SJCRH30 (cell line): ENCODE results near the gene TMPRSS7. TPM values are rescaled to one million over a fixed set of nuclear protein-coding genes. Genes with fewer than 3 reads are reported as not detected.

Experiments
- DNase-seq, 2 experiments: peaks; one replicate each; pipeline ENCODE4 v3.0.0-alpha.2; 2015 to 2020
- H3K27ac ChIP-seq: fragments of 250-450 bp; sonication (Bioruptor Pico); 2 replicates; pipeline ENCODE4 v1.5.1; 2020; ENCODE audit warnings: mild to moderate bottlenecking, moderate library complexity
- H3K27me3 ChIP-seq: fragments of 250-450 bp; sonication (Bioruptor Pico); 2 replicates; pipeline ENCODE4 v1.5.1; 2020; ENCODE audit warnings: mild to moderate bottlenecking, moderate library complexity
- H3K36me3 ChIP-seq: fragments of 250-450 bp; sonication (Bioruptor Pico); 2 replicates; pipeline ENCODE4 v1.5.1; 2020; ENCODE audit warnings: mild to moderate bottlenecking, moderate library complexity
- H3K4me1 ChIP-seq: fragments of 250-450 bp; sonication (Bioruptor Pico); 2 replicates; pipeline ENCODE4 v1.5.1; 2020; ENCODE audit warnings: mild to moderate bottlenecking, moderate library complexity
- H3K4me3 ChIP-seq: fragments of 250-450 bp; sonication (Bioruptor Pico); 2 replicates; pipeline ENCODE4 v1.5.1; 2020; ENCODE audit warnings: mild to moderate bottlenecking, moderate library complexity
- H3K9me3 ChIP-seq: fragments of 250-450 bp; sonication (Bioruptor Pico); replicated peaks from 2 replicates; pipeline ENCODE4 v1.5.1; 2020; ENCODE audit warnings: mild to moderate bottlenecking, moderate library complexity
- total RNA-seq: library from RNA; depleted of rRNA; stranded (reverse); fragments of >200 nt; shearing (Covaris generic); gene quantifications from 2 replicates; pipeline ENCODE4 v1.2.3, GENCODE V29; 2014

Gene TMPRSS7
- total RNA-seq, 1 experiment from 2014 or later: not detected

DNA sequence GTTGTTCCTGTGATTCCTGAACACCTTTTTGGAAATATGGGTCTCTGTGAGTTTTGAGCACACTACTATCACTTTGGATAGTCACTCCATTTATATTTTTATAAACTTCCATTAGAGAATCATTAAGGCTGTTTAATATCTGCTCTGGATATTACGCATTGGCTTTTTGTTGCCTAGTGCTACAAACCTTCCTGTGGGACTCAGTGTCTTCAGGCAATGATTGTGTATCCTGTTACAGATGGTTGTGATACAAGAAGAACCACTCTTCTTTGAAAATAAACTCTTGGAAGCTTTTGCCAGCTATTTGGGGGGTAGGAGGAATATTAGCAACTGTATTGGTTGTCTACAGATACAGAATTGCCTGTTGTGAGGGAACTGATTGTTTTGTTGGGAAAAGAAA lies 82.9 kb downstream of the TMPRSS7 start:
- H3K4me3 ChIP-seq: no peak overlapping the region
- H3K27me3 ChIP-seq: no peaks in the 10 kb centered on the region
- no peaks in the 10 kb centered on the region for H3K9me3 ChIP-seq
- no peak for DNase-seq
- no peaks in the 10 kb centered on the region for H3K36me3 ChIP-seq
- no peaks in the 10 kb centered on the region for H3K4me1 ChIP-seq
- H3K27ac ChIP-seq: no peak overlapping the region

DNA sequence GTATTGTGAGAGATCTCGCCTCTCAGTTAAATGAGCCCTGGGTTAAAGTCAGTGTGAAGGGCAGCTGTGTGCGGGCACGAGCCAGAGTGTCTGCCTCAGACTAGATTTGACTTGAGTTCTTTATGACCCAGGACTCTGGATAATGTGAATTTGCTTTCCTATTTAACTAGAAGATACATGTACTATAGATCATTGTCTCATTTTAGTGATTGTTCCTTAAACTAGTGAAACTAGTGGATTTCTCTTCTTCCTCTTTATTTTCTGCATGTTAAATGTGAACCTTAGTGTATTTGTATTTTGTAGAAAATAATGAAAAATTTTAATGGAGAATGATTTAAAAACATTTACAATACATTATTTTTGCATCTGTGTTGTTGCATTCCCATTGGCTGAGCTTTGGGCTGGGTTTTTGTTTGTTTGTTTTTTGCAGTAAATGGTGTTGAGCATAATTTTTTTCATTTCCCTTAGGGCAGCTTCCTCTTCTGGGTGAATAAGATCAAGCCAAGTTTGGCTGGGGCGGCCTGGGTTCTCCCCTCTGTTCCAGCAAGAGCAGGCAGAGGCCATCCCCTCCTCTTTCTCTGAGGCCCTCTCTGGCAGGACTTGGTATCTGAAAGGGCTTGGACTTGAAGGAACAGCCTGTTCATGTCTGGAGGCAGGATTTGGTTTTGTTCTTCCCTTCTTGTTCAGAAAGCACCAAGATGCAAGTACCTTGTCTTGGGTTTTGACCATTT lies 83.5 kb downstream of the TMPRSS7 start:
- DNase-seq: no peak
- no peaks in the 10 kb centered on the region for H3K9me3 ChIP-seq
- H3K27me3 ChIP-seq: no peaks in the 10 kb centered on the region
- no peaks in the 10 kb centered on the region for H3K36me3 ChIP-seq
- no peak overlapping the region for H3K27ac ChIP-seq
- no peak overlapping the region for H3K4me3 ChIP-seq
- H3K4me1 ChIP-seq: no peaks in the 10 kb centered on the region

DNA sequence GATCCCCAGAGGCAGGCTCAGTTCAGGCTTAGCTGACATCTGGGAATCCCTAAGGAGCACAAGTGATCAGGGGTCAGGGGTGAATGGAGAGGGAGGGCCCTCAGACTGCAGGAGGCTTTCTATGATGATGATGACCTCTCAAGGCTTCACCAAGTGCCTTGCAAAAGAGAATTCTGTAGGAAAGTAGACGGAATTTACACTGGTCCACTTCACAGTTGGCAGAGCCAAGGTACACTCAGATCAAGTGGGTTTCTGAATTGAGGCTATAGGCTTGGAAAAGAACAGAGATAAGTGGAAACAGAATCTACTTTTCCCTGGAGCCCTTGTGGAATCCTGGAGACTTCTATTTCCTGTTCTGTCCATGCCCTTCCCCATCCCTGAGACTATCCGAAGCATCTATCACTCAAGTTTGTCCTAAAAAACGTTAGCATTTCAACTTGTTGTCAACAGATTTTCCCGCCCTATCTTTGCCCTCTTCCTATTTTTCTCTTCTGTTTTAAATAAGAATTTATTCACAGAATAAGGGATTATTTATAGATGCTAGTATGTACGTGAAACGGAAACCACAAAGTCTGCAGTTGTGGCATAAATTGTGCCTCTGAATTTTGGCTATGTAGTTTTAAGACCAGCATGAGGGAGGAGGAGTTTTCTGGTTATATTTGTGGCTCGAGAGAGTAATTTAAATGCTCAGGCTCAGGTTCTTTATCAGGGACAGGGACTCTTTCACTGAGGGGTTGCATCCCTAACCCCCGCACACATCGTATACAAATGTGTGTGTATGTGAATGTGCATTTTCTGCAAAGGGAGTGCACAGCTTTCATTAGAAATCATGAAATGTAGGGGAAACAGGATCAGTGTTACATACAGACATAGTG lies 85.7 kb downstream of the TMPRSS7 start:
- Histone ChIP-seq H3K9me3 (no peaks in the 10 kb centered on the region), H3K27ac (no peak overlapping the region), H3K27me3 (no peaks in the 10 kb centered on the region), H3K36me3 (no peaks in the 10 kb centered on the region), H3K4me3 (no peak overlapping the region), H3K4me1 (peaks cover 7% of the 10 kb centered on the region; the same call in 1 of the 2 replicates)
- no peak for DNase-seq

DNA sequence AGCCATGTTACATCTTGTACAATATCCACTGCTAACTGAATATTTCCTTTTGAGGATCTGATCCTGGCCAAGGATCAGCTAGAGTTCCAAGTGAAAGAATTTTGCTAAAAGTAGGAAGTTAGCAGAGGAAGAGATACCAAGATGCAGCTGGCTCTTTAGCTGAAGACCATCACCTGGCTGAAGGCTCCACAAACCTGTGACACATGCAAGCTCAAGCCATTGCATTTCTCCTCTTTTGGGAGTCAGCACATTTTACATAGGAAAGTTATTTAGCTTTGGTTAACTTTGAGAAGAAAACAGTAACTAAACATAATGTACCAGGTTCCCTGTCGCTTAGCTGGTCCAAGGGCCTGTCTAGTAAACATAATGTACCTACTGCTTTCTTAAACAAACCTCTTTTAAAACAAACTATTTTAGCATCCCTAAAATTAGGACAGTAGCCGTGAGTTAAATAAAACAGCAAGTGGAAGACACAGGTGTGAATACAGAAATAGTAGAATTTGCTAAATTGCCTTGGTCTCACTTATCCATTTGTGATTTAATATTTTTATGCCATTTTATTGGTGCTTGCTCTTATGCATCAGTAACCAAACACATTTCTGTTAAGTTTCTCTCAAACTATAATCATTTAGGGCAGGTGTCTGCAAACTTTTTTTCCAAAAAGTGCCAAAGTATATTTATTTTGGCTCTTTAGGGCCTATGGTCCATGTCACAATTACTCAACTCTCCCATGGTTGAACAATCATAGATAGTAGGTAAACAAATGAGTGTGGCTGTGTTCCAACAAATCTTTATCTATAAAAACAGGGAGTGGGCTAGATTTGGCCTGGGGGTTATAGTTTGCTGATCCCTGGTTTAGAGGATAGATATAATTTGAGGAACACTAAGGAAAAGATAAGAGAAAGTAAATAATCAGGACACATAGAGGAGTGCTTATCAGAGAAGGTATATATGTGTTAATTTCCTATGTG lies 87.3 kb downstream of the TMPRSS7 start:
- Histone ChIP-seq H3K27me3 (no peaks in the 10 kb centered on the region), H3K9me3 (no peaks in the 10 kb centered on the region), H3K4me3 (no peak overlapping the region), H3K27ac (no peak overlapping the region), H3K4me1 (peaks cover 21% of the 10 kb centered on the region), H3K36me3 (no peaks in the 10 kb centered on the region)
- no peak for DNase-seq

DNA sequence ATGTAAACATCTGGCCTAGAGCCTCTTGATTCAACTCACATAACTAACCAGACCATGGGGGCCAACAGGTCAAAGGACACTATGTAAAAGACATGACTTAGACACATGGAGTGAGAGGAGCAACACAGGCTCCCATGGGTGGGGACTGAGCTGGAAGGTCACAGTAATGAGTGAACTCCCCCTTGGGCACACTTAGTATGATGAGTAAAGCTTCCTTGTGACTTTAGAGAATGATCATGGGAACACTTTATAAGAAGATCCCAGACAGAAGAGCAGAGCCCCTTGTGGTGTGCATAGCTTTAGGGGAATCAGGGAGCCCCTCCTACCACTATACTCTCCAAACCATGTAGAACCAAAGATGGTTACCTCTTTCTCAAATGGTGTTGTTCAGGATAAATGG lies 88.3 kb downstream of the TMPRSS7 start:
- no peaks in the 10 kb centered on the region for H3K36me3 ChIP-seq

DNA sequence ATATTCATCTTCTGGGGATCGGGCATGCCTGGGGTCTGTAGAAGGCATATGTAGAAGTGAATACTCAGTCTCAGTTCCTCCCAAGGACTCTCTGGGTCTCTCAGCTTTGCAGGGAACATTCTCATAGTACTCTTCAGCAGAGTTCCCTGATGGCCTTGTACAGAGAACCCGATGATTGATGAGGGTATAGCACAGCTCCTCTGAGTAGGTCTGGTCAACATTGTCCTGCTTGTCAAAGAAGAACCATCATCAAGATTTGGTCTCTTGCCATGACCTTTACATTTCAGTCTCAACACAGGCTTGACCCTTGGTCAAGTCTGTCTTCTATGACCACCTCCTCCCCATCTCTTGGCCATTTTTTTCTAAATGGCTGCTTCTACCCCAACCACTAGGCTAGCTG lies 89.0 kb downstream of the TMPRSS7 start:
- no peak for DNase-seq
- H3K27ac ChIP-seq: no peak overlapping the region
- no peaks in the 10 kb centered on the region for H3K27me3 ChIP-seq
- H3K4me3 ChIP-seq: no peak overlapping the region
- peaks cover 25% of the 10 kb centered on the region for H3K4me1 ChIP-seq
- no peaks in the 10 kb centered on the region for H3K36me3 ChIP-seq
- 0 out of 2 replicates have a peak, but pooled peaks cover 2% of the 10 kb centered on the region for H3K9me3 ChIP-seq

More for the DNA sequence above, 88.3 kb downstream of the TMPRSS7 start:
- H3K9me3 ChIP-seq: 0 out of 2 replicates have a peak, but pooled peaks cover 2% of the 10 kb centered on the region
- no peaks in the 10 kb centered on the region for H3K27me3 ChIP-seq
- no peak overlapping the region for H3K27ac ChIP-seq
- peaks cover 25% of the 10 kb centered on the region for H3K4me1 ChIP-seq
- H3K4me3 ChIP-seq: no peak overlapping the region
- no peak for DNase-seq

DNA sequence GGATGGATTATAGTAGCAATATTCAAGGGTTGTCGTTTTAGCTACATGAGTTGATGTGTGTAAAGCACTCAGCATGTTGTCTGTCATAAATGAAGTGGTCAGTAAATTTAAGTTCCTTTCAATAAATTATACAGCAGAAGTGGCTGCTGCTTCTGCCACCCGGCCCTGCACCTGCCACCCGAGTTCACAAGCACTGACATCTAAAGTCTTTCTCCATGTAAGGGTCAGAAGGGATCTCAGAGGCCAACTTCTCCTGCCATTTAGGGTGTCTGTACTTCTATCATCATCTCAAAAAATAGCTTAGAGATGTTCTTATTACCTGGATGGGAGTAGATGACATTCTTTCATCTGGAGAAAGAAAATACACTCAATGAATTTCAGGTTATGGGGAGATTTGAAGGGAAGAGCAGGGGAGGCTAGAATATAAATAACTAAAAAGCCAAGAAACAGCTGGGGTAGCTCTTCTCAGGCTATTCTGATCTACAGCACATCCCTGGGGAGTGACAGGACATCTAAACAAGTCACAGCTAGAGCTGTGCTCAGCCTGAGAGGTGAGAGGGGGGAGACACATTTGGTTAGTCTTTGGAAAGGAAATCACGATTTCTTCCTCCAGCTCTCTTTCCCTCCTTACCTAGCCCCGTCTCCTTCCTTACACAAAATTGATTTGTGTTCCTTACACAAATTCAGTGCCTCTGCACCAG lies 90.5 kb downstream of the TMPRSS7 start:
- peak in 1 of 2 experiments; percentile 33 for DNase-seq
- no peak overlapping the region for H3K27ac ChIP-seq
- H3K4me3 ChIP-seq: no peak overlapping the region
- H3K9me3 ChIP-seq: 0 out of 2 replicates have a peak, but pooled peaks cover 2% of the 10 kb centered on the region
- H3K27me3 ChIP-seq: no peaks in the 10 kb centered on the region
- H3K4me1 ChIP-seq: peaks cover 27% of the 10 kb centered on the region
- H3K36me3 ChIP-seq: no peaks in the 10 kb centered on the region

DNA sequence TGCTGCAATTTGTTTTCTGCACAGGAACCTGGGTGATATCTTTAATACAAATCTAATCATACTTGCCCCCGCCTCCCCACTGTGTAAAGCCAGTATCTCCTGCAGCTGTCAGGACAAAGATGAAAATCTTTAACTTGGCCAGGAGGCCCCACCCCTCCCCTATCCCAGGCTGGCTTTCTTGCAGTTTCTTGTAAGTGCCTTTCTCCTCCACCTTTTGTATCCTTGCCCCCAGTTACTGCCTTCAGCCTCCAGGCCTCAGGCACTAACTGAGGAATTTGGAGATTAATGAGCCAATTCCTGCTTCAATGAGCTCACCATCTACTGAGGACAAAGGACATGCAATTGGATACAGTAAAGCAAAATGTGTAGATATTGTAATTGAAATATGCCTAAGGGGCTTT lies 92.0 kb downstream of the TMPRSS7 start:
- H3K27me3 ChIP-seq: no peaks in the 10 kb centered on the region
- peaks cover 27% of the 10 kb centered on the region for H3K4me1 ChIP-seq
- no peaks in the 10 kb centered on the region for H3K36me3 ChIP-seq
- peak overlapping the region; percentile 7; the same call in 1 of the 2 replicates for H3K27ac ChIP-seq
- no peak overlapping the region for H3K4me3 ChIP-seq
- peak; percentile 30 to 59 for DNase-seq
- 0 out of 2 replicates have a peak, but pooled peaks cover 2% of the 10 kb centered on the region for H3K9me3 ChIP-seq

DNA sequence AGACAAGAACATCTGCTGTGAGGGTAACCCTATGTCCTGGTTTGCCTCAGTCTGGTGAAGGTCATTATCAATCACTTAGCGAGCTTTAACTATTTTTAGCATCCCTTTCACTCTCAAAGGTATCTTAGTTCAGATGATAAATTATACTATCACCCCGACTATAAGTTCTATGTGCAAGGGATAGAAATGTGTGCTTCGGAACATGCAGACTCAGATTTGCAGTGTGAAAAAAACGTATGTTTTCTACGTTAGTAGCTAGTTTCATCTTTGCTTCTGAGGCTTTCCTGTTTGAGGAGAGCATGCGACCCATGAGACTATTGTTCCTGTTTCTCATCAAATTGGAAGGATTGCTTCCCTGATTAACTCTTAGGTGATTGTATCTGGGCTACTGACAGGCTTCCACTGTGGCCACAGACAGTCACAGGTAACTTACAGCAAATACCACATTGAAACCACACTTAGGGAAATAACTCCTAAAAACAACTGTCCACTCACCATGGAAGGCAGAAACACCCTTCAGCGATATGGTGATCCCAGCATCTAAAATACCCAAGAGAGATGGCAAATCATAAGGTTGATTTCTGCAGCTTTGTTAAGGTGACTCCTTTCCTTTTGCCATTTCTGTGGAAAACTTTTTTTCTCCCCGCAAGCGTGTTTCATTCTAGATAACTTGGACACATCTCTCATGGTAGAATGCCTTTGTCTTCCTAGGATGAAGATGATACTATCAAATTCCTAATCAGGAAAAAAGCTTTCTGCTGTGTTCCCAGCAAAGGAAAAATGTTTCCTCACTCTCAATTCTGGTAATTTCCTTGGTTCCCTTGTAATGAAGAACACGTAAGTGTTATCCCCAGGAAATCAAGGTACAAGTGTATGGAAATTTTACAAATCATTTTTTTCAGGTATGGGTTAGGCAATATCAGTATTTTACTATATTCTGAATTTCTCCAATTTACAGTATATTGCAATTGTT lies 93.3 kb downstream of the TMPRSS7 start:
- Histone ChIP-seq H3K4me3 (no peak overlapping the region), H3K9me3 (0 out of 2 replicates have a peak, but pooled peaks cover 2% of the 10 kb centered on the region), H3K27ac (no peak overlapping the region), H3K27me3 (no peaks in the 10 kb centered on the region), H3K36me3 (no peaks in the 10 kb centered on the region), H3K4me1 (peaks cover 27% of the 10 kb centered on the region)
- no peak for DNase-seq

DNA sequence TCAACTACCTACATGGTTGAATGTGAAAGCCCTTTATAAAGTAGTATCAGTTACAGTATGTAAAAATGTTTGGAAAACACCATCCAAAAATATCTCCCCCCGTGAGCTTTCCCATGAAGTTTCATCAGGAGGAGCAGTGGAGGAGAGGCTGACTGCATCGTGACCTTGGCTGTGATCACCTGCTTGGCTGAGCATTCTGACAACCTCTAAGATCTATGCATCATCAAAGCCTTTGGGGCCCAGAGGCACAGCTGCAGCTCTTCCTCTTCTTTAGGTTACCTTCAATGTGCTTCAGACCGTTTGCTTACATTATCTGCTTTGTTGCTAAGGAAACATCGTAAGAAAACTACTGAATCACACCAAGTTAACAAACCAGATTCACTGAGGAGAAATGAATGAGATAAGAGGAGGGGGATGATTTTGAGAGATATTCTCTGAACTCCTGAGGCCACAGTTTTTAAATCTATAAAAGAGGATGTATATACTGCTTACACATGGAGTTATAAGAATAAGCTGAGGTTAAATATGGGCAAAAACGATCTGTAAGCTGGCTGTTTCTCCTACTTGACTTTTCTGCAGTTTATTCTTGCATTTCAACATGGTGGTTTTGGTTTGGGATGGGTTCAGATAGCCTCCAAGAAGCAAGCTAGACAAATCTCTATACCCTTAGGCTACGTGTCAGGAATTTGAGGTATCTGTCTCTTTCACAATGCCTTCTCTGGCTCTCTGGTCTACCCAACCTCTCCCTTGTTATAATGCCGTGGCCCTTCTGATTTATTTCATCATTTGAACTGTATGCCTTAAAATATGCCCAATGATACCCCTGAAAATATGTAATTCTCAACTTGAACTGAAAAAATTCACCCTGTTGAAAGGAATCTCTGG lies 94.5 kb downstream of the TMPRSS7 start:
- Histone ChIP-seq H3K4me1 (peaks cover 27% of the 10 kb centered on the region), H3K4me3 (no peak overlapping the region), H3K27ac (no peak overlapping the region), H3K36me3 (no peaks in the 10 kb centered on the region), H3K27me3 (no peaks in the 10 kb centered on the region), H3K9me3 (0 out of 2 replicates have a peak, but pooled peaks cover 2% of the 10 kb centered on the region)
- DNase-seq: no peak

DNA sequence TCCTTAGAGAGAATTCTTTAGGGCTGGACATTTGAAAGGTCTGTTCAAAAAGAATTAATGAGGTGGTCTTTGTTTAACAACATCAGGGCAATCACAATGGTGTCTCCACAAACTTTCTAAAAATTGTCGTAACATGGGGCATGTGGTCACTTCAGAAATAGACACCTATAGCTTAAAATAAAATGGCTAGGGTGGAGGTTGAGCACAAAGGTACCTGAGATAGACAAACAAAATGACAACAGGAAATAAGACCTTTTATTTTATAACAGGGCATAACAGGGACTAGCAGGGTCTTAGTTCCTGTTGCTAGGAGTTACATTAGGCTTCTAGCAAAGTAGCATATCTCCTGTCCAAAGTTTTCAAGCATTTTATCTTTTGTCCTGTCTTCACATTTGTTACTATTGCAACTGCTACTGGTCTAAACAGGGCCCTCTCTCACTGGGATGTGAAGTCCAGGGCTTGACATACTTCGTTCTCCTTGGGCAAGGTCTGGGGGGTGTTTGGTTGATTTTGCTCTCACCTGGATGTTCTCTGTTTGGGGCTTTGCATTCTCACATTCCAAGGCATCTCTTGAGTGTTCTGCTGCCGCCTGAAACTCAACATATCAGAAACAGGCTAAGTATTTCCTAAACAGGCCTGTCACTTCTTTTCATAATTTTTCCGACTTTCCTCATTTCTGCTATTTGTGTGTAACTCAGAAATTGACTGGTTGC lies 95.5 kb downstream of the TMPRSS7 start:
- DNase-seq: no peak
- H3K36me3 ChIP-seq: no peaks in the 10 kb centered on the region

DNA sequence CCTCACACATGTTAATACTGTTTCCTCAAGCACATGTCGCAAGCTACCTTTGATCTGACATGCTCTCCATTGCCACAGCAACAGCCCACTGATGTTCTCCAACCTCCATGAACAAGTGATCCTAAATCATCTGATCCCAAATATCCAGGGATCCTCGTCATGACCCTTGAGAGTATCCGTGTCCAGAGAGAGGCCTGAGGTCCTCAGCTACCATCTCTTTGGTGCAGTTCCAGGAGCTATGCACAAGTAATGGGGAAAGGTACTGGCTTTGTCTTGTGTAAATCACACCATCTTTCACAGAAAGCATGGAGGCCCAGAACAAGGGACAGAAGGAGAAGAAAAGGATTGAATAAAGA lies 96.1 kb downstream of the TMPRSS7 start:
- no peak overlapping the region for H3K27ac ChIP-seq
- H3K4me3 ChIP-seq: no peak overlapping the region
- H3K9me3 ChIP-seq: 0 out of 2 replicates have a peak, but pooled peaks cover 2% of the 10 kb centered on the region
- peaks cover 18% of the 10 kb centered on the region for H3K4me1 ChIP-seq
- H3K36me3 ChIP-seq: no peaks in the 10 kb centered on the region
- no peak for DNase-seq
- no peaks in the 10 kb centered on the region for H3K27me3 ChIP-seq

More for the DNA sequence above, 95.5 kb downstream of the TMPRSS7 start:
- no peaks in the 10 kb centered on the region for H3K27me3 ChIP-seq
- 0 out of 2 replicates have a peak, but pooled peaks cover 2% of the 10 kb centered on the region for H3K9me3 ChIP-seq
- H3K4me3 ChIP-seq: no peak overlapping the region
- H3K4me1 ChIP-seq: peaks cover 22% of the 10 kb centered on the region
- H3K27ac ChIP-seq: no peak overlapping the region
